Smooth muscle cell (in vitro differentiated cells): ENCODE results near the gene MT1F. TPM values are rescaled to one million over a fixed set of nuclear protein-coding genes. Genes with fewer than 3 reads are reported as not detected.

Source experiments
- DNase-seq: peaks from one replicate; lab custom pipeline; 2025; ENCODE audit not compliant: unreplicated experiment; lab: John Stamatoyannopoulos, UW
- H2AFZ ChIP-seq: fragments of 200-600 bp; sonication (generic); 2 replicates; pipeline ENCODE4 v1.6.0; 2016; ENCODE audit warnings: antibody characterized with exemption, low read depth, mild to moderate bottlenecking
- H3F3A ChIP-seq: fragments of 200-600 bp; sonication (generic); 2 replicates; pipeline ENCODE4 v1.6.0; 2017; ENCODE audit warnings: antibody characterized with exemption, low read depth
- H3K27ac ChIP-seq: fragments of 200-600 bp; sonication (generic); 2 replicates; pipeline ENCODE4 v1.5.1; 2016; ENCODE audit warnings: low read depth, mild to moderate bottlenecking
- H3K27me3 ChIP-seq: fragments of 200-600 bp; sonication (generic); 2 replicates; pipeline ENCODE4 v1.6.1; 2016; ENCODE audit warnings: low read depth, mild to moderate bottlenecking
- H3K36me3 ChIP-seq: fragments of 200-600 bp; sonication (generic); 2 replicates; pipeline ENCODE4 v1.5.1; 2016; ENCODE audit warnings: low read depth
- H3K4me1 ChIP-seq: fragments of 200-600 bp; sonication (generic); 2 replicates; pipeline ENCODE4 v1.5.1; 2016; ENCODE audit warnings: low read depth
- H3K4me2 ChIP-seq: fragments of 200-600 bp; sonication (generic); 2 replicates; pipeline ENCODE4 v1.6.0; 2016; ENCODE audit warnings: mild to moderate bottlenecking
- H3K4me3 ChIP-seq: fragments of 200-600 bp; sonication (generic); 2 replicates; pipeline ENCODE4 v1.5.1; 2016; ENCODE audit warnings: mild to moderate bottlenecking
- H3K79me2 ChIP-seq: fragments of 200-600 bp; sonication (generic); 2 replicates; pipeline ENCODE4 v1.6.0; 2016; ENCODE audit warnings: low read depth, mild to moderate bottlenecking
- H3K9ac ChIP-seq: fragments of 200-600 bp; sonication (generic); 2 replicates; pipeline ENCODE4 v1.6.0; 2016; ENCODE audit warnings: low read depth
- H3K9me3 ChIP-seq: fragments of 200-600 bp; sonication (generic); replicated peaks from 2 replicates; pipeline ENCODE4 v1.5.1; 2016; ENCODE audit warnings: low read depth
- H4K20me1 ChIP-seq: fragments of 200-600 bp; sonication (generic); 2 replicates; pipeline ENCODE4 v1.6.0; 2016; ENCODE audit warnings: low read depth
- WGBS: methylation state at CpG from one replicate; pipeline ENCODE4 v1.1.7; 2016; ENCODE audit warnings: low lambda C conversion rate; 5-methylcytosine and 5-hydroxymethylcytosine counted together
- polyA plus RNA-seq: library from polyadenylated mRNA; unstranded; fragments of >200 nt; fragmentation: Nextera tagmentation; extraction: Ambion mirVana; gene quantifications from 2 replicates; pipeline ENCODE4 v1.2.1, GENCODE V29; 2016
- total RNA-seq: library from RNA; depleted of rRNA; stranded (reverse); fragments of >200 nt; gene quantifications from 2 replicates; pipeline ENCODE4 v1.2.3, GENCODE V29; 2014
- TF ChIP-seq, protein P1 (sequence below): fragments of 200-600 bp; sonication (generic); IDR thresholded peaks from 2 replicates; pipeline ENCODE4 v1.5.1; 2017; ENCODE audit warnings: borderline replicate concordance, mild to moderate bottlenecking, antibody characterized with exemption; ENCODE audit not compliant: insufficient read depth, poor library complexity, severe bottlenecking

MT1F gene
- total and polyA plus RNA-seq, 2 experiments from 2014 or later: 0.50 to 5.9 TPM

DNA sequence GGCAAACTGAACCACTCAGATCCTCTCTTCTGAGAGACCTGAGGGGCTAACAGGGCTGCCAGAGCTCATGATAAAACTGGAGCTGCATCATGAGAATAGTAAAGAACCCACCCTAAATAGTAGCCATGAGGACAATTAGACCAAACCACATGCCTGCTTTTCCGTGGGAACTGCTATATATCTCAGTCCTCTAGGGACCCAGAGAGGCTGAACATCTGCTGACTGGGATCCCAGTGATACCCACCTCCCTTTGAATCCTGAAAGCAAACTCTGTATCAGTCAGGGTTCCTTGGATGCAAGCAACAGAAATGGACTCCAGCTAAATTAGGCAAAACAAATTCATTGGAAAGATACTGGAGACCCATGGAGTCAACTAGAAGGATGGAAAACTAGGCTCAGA lies 31.0 kb downstream of the MT1F start:
- H3K36me3 ChIP-seq: no peaks in the 10 kb centered on the region
- no peaks in the 10 kb centered on the region for H3K27me3 ChIP-seq
- TF ChIP-seq, protein P1, sequence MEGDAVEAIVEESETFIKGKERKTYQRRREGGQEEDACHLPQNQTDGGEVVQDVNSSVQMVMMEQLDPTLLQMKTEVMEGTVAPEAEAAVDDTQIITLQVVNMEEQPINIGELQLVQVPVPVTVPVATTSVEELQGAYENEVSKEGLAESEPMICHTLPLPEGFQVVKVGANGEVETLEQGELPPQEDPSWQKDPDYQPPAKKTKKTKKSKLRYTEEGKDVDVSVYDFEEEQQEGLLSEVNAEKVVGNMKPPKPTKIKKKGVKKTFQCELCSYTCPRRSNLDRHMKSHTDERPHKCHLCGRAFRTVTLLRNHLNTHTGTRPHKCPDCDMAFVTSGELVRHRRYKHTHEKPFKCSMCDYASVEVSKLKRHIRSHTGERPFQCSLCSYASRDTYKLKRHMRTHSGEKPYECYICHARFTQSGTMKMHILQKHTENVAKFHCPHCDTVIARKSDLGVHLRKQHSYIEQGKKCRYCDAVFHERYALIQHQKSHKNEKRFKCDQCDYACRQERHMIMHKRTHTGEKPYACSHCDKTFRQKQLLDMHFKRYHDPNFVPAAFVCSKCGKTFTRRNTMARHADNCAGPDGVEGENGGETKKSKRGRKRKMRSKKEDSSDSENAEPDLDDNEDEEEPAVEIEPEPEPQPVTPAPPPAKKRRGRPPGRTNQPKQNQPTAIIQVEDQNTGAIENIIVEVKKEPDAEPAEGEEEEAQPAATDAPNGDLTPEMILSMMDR: no peak
- H3F3A ChIP-seq: no peaks in the 10 kb centered on the region
- H3K9me3 ChIP-seq: no peaks in the 10 kb centered on the region
- H3K9ac ChIP-seq: no peak overlapping the region
- no peak overlapping the region for H3K4me3 ChIP-seq
- no peak overlapping the region for H3K27ac ChIP-seq
- no peak overlapping the region for H2AFZ ChIP-seq
- H3K4me1 ChIP-seq: no peaks in the 10 kb centered on the region
- no peaks in the 10 kb centered on the region for H3K79me2 ChIP-seq
- DNase-seq: no peak
- H3K4me2 ChIP-seq: no peak overlapping the region
- no peaks in the 10 kb centered on the region for H4K20me1 ChIP-seq
- 56% methylated on average over 1 of the region's 1 CpG for WGBS

DNA sequence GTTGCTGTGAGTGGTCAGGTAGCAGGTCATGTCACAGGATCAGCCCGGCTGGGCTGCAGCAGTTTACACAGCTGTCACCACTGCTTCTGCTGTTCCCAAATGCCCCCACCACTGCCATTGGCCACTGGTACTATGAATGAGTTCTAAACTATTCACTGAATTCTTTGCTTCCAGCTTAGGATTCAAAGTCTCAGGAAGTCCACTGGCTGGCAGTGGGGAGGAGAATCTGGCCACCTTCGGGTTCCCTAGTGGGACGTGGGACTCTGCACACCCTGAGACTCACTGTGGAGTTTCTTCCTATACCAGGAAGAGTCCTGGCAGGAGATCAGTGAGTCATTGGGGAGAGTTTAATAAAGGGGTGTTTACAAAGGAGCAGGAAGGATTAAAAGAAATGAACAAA lies 31.4 kb downstream of the MT1F start:
- no peak overlapping the region for H3K27ac ChIP-seq
- H3F3A ChIP-seq: no peaks in the 10 kb centered on the region
- WGBS: 82% methylated on average over 3 of the region's 3 CpGs

DNA sequence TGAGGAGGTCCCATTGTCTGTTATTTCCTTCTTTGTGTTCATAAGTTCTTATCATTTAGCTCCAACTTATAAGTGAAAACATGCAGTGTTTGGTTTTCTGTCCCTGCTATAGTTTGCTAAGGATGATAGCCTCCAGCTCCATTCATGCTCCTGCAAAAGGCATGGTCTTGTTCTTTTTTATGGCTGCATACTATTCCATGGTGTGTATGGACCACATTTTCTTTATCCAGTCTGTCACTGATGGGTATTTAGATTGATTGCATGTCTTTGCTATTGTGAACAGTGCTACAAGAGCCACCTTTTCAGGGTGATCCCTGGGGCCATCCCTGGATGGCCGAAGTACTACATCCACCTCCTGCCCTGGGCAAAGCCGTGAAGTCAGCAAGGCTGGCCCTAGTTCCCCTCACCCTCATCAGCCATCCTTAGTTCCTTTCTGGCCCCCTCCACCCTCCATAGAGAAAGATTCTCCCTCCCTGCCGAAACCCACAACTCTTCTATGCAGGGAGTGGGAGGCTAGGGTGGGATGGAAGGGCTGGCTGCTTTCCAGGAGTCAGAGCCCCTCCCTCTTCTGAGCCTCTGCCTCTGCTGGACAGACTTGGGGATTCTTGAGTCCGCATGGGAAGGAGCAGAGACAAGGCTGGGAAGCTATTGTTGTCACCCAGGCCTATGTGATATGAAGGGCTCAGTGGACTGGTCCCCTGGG lies 32.8 kb downstream of the MT1F start:
- Histone ChIP-seq H3K4me2 (no peak overlapping the region), H3K27me3 (no peaks in the 10 kb centered on the region), H3K27ac (no peak overlapping the region), H3K36me3 (no peaks in the 10 kb centered on the region), H3K4me3 (no peak overlapping the region), H3K9ac (no peak overlapping the region), H3K4me1 (no peaks in the 10 kb centered on the region), H3F3A (no peaks in the 10 kb centered on the region), H2AFZ (no peak overlapping the region), H3K9me3 (no peaks in the 10 kb centered on the region), H3K79me2 (no peaks in the 10 kb centered on the region), H4K20me1 (no peaks in the 10 kb centered on the region)
- TF ChIP-seq, protein P1: no peak
- DNase-seq: no peak
- 86% methylated on average over 4 of the region's 4 CpGs for WGBS

More for the DNA sequence above, 31.4 kb downstream of the MT1F start:
- H3K4me2 ChIP-seq: no peak overlapping the region
- H3K4me1 ChIP-seq: no peaks in the 10 kb centered on the region
- H3K27me3 ChIP-seq: no peaks in the 10 kb centered on the region
- H3K9me3 ChIP-seq: no peaks in the 10 kb centered on the region
- H3K4me3 ChIP-seq: no peak overlapping the region
- H3K36me3 ChIP-seq: no peaks in the 10 kb centered on the region
- TF ChIP-seq, protein P1: no peak
- H4K20me1 ChIP-seq: no peaks in the 10 kb centered on the region
- H2AFZ ChIP-seq: no peak overlapping the region
- H3K79me2 ChIP-seq: no peaks in the 10 kb centered on the region
- H3K9ac ChIP-seq: no peak overlapping the region
- DNase-seq: no peak

DNA sequence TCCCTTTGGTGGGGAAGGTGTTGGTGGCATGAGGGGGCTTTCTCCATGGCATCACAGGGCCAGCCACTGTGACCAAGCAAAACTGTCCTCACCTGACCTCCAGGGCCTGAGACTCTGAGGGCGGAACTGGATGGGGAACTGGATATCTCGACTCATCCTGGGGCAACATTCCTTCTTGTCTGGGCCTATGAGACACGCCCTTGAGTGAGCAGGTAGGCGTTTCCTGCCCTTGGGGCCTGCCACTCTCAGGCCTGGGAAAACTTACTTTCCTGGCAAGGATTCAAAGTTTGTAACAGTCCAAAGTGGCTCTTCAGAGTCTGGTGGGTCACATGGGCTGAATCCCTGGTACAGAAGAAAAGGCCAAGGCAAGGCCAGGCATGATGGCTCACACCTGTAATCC lies 34.1 kb downstream of the MT1F start:
- H3K79me2 ChIP-seq: no peaks in the 10 kb centered on the region
- H3F3A ChIP-seq: no peaks in the 10 kb centered on the region
- H3K4me3 ChIP-seq: no peak overlapping the region
- no peaks in the 10 kb centered on the region for H3K9me3 ChIP-seq
- DNase-seq: no peak
- TF ChIP-seq, protein P1: no peak
- 45% methylated on average over 3 of the region's 4 CpGs for WGBS
- no peak overlapping the region for H3K27ac ChIP-seq
- H4K20me1 ChIP-seq: no peaks in the 10 kb centered on the region
- H3K4me2 ChIP-seq: no peak overlapping the region
- no peaks in the 10 kb centered on the region for H3K4me1 ChIP-seq
- no peak overlapping the region for H2AFZ ChIP-seq
- H3K9ac ChIP-seq: no peak overlapping the region
- no peaks in the 10 kb centered on the region for H3K27me3 ChIP-seq
- H3K36me3 ChIP-seq: no peaks in the 10 kb centered on the region
